Measurements from ENCODE around the gene CYP20A1.
A peak's percentile ranks its signal among the peaks of the same experiment; 100 is the strongest.
"Not testable (repeated sequence)": the region's sequence is repeated elsewhere in the genome, so short reads cannot be mapped to it uniquely, and the experiment has no call there.

The CYP20A1 gene

DNA sequence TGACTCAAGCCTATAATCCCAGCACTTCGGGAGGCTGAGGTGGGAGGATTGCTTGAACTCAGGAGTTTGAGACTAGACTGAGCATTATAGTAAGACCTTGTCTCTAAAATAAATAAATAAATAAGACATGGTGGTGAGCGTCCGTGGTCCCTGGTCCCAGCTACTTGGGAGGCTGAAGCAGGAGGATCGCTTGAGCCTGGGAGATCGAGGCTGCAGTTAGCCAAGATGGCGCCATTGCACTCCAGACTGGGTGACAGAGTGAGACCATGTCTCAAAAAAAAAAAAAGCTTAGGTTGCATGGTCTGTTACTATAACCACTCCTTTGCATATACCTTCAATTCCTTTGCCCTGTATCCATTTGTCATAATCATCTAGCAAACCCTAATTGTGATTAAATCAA lies 3.7 kb downstream of the CYP20A1 start:
- Mint-ChIP-seq H3K4me3 (no peak overlapping the region), H3K9me3 (no peaks in the 10 kb centered on the region), H3K36me3 (ENCODE audit: low read depth) (peaks cover 64% of the 10 kb centered on the region), H3K27me3 (no peaks in the 10 kb centered on the region), H3K4me1 (ENCODE audit: low read depth) (peaks cover 47% of the 10 kb centered on the region), H3K27ac (peak overlapping the region; percentile 83)
- DNase-seq: no peak

DNA sequence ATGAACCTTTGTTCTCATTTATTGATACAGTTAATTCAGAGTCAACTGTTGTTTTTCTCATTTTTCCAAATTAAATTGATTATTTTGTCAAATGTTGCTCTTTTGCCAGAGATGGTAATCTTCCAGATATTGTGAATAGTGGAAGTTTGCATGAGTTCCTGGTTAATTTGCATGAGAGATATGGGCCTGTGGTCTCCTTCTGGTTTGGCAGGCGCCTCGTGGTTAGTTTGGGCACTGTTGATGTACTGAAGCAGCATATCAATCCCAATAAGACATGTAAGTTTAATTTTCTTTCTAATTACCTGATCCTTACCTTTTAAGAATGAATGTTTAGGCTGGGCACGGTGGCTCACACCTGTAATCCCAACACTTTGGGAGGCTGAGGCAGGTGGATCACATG lies 7.8 kb downstream of the CYP20A1 start:
- Mint-ChIP-seq H3K4me1 (ENCODE audit: low read depth) (peaks cover 24% of the 10 kb centered on the region), H3K27me3 (no peaks in the 10 kb centered on the region), H3K36me3 (ENCODE audit: low read depth) (peaks cover 75% of the 10 kb centered on the region), H3K27ac (no peak overlapping the region), H3K9me3 (no peaks in the 10 kb centered on the region), H3K4me3 (no peak overlapping the region)
- DNase-seq: no peak

DNA sequence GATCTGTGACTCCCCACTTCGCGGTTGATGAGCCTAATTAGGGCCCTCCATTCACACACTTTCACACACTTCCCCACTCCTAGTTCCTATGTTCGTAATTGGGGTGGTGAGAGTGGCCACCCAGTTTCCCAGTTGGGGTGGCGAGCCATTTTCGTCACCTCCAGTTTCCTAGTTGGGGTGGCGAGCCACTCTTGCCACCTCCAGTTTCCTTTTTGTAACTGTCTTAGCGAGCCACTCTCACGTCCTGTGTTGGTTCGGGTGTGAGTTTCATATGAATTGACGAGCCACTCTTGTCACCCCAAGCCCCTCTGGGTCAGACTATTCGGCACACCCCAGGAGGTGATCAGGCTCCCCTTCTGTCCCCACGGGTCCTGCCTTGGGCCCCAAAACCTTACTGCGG lies 14.0 kb downstream of the CYP20A1 start:
- no peak overlapping the region for H3K27ac Mint-ChIP-seq
- DNase-seq: no peak
- H3K27me3 Mint-ChIP-seq: no peaks in the 10 kb centered on the region
- peaks cover 81% of the 10 kb centered on the region for H3K36me3 Mint-ChIP-seq (ENCODE audit: low read depth)
- H3K9me3 Mint-ChIP-seq: no peaks in the 10 kb centered on the region
- no peak overlapping the region for H3K4me3 Mint-ChIP-seq
- H3K4me1 Mint-ChIP-seq (ENCODE audit: low read depth): peaks cover 9% of the 10 kb centered on the region

DNA sequence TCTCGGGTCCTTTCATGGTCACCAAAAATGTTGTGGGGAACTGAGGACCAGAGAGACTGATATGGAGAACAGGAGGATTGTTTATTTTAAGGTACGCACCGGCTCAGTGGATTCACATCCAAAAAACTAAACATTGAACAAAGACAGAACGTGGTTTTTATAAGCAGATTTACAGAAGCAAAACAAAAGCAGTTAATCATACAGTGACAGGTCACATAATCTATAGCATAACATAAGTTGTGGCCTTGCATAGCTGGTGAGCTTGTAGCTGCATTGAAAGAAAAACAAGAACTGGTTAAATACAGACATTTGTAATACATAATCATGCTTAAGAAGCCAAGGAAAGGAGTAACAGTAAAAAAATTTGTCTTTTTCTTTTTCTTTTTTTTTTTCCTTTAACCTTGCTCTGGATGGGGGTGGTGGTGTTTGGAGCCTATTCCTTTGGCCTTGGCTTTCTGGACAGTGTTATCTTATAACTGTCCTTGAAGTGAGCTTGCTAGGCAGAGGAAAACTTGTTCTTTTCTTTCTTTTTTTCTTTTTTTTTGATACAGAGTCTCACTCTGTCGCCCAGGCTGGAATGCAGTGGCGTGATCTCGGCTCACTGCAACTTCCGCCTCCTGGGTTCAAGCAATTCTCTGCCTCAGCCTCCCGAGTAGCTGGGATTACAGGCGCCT lies 14.7 kb downstream of the CYP20A1 start:
- H3K4me1 Mint-ChIP-seq (ENCODE audit: low read depth): peaks cover 11% of the 10 kb centered on the region
- peak overlapping the region; percentile 8 for H3K27ac Mint-ChIP-seq
- peaks cover 84% of the 10 kb centered on the region for H3K36me3 Mint-ChIP-seq (ENCODE audit: low read depth)
- H3K27me3 Mint-ChIP-seq, H3K4me3 Mint-ChIP-seq, DNase-seq, H3K9me3 Mint-ChIP-seq: not testable (repeated sequence)

DNA sequence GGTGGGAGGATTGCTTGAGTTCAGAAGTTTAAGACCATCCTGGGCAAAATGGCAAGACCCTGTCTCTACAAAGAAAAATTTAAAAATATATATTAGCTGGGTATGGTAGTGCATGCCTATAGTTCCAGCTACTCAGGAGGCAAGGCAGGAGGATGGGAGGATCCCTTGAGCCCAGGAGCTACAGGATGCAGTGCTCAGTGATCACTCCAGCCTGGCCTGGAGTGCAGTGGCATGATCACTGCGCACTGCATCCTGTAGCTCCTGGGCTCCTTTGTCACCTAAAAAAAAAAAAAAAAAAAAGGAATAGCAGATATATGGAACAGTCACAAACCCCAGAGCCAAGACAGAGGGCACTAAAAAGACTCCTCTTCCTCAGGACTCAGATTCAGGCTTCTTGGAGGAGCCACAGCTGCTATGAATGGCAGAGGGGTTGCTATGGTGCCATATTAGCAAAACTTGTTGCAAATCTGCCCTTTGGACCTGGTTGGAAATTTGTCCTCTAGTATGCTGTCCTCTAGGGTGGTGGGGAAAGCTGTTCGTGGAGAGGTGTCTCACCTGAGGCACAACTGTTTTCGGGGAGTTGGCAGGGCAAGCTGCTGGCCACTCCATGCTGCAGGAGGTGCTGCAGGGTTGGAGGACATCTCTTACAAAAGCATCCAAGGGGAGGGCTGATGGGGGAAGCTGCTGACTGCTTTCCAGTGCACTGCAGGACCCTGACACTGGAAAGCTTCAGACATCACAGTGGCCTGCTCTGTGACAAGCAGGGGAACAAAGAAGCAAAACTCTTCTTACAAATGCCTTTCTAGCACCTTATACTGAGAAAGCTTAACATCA lies 22.7 kb downstream of the CYP20A1 start:
- no peak overlapping the region for H3K27ac Mint-ChIP-seq
- H3K4me3 Mint-ChIP-seq: no peak overlapping the region
- peaks cover 70% of the 10 kb centered on the region for H3K36me3 Mint-ChIP-seq (ENCODE audit: low read depth)
- H3K27me3 Mint-ChIP-seq: no peaks in the 10 kb centered on the region
- H3K9me3 Mint-ChIP-seq: no peaks in the 10 kb centered on the region
- peaks cover 8% of the 10 kb centered on the region for H3K4me1 Mint-ChIP-seq (ENCODE audit: low read depth)
- no peak for DNase-seq

DNA sequence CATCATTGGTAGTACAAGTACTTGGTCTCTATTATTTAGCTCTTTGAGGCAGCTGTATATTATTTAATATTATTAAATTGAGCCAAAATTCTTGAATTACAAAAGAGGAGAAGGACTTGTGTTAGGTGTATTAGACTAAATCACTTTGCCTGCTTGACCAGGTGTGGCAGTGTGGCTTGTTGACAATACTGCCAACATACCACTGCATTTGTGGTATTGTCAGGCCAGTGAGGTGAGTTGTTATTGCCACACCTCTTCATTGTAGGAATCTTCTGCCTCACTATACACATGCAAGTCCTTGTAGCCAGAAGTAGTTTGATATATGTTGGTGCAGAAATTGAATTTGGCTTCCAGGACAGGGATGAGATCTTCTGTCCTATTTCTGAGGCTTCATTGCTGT lies 40.5 kb downstream of the CYP20A1 start:
- no peaks in the 10 kb centered on the region for H3K4me1 Mint-ChIP-seq (ENCODE audit: low read depth)
- H3K4me3 Mint-ChIP-seq: no peak overlapping the region
- no peak for DNase-seq
- H3K9me3 Mint-ChIP-seq: no peaks in the 10 kb centered on the region
- peaks cover 78% of the 10 kb centered on the region for H3K36me3 Mint-ChIP-seq (ENCODE audit: low read depth)
- H3K27ac Mint-ChIP-seq: no peak overlapping the region
- no peaks in the 10 kb centered on the region for H3K27me3 Mint-ChIP-seq

DNA sequence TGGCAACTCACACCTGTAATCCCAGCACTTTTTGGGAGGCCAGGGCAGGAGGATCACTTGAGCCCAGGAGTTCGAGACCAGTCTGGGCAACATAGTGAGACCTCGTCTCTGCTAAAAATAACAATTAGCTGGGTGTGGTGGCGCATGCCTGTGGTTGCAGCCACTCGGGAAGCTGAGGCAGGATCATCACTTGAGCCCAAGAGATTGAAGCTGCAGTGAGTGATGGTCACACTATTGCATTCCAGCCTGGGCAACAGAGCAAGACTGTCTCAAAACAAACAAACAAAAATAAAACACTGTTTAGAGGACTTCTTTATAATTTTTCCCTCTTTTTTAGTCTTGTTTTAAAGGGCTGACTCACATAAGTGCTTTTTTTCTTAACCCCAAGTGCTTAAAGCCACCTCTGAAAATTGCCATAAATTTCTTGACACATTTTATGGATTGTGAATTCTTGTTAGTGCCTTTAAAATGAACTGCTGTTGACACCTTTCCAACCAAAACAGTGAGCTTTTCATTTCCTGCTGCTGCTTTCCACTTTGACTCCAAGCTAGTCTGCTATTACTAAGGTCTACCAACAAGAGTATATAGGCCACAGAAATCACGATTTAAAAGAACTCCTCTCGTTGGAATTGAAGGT lies 41.7 kb downstream of the CYP20A1 start:
- no peaks in the 10 kb centered on the region for H3K27me3 Mint-ChIP-seq
- no peak for DNase-seq
- no peaks in the 10 kb centered on the region for H3K9me3 Mint-ChIP-seq
- H3K4me3 Mint-ChIP-seq: no peak overlapping the region
- no peaks in the 10 kb centered on the region for H3K4me1 Mint-ChIP-seq (ENCODE audit: low read depth)
- H3K36me3 Mint-ChIP-seq (ENCODE audit: low read depth): peaks cover 84% of the 10 kb centered on the region
- no peak overlapping the region for H3K27ac Mint-ChIP-seq

DNA sequence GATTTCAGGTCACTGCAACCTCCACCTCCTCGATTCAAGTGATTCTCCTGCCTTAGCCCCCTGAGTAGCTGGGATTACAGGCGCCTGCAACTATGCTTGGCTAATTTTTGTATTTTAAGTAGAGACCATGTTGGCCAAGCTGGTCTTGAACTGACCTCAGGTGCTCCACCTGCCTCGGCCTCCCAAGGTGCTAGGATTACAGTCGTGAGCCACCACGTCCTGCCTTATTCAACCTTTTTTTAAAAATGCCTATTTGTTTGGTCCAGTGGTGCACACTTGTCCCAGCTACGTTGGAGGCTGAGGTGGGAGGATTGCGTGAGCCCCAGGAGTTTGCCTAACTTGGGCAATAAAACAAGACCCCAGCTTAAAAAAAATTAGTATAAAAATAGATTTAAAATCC lies 43.3 kb downstream of the CYP20A1 start:
- DNase-seq: no peak
- H3K9me3 Mint-ChIP-seq: no peaks in the 10 kb centered on the region
- H3K27ac Mint-ChIP-seq: no peak overlapping the region
- H3K4me3 Mint-ChIP-seq: no peak overlapping the region
- peaks cover 83% of the 10 kb centered on the region for H3K36me3 Mint-ChIP-seq (ENCODE audit: low read depth)
- H3K27me3 Mint-ChIP-seq: no peaks in the 10 kb centered on the region
- no peaks in the 10 kb centered on the region for H3K4me1 Mint-ChIP-seq (ENCODE audit: low read depth)

DNA sequence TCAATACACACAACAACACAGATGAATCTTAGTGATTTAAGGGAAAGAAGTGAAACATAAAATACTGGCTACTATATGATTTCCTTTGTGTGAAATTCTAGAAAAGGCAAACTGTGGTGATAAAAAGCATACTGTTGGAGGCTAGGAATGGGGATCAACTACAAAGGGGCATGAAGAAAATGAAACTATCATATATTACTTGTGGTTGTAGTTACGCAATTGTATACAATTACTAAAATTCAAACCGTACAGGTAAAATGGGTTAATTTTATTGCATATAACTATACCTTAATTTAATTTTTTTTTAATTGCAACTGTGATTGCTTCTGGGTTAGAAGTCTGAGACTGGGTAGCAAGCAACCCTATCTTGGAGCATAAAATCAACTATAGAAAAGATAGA lies 47.7 kb downstream of the CYP20A1 start:
- H3K9me3 Mint-ChIP-seq: no peaks in the 10 kb centered on the region
- H3K4me3 Mint-ChIP-seq: no peak overlapping the region
- no peaks in the 10 kb centered on the region for H3K27me3 Mint-ChIP-seq
- H3K36me3 Mint-ChIP-seq (ENCODE audit: low read depth): peaks cover 65% of the 10 kb centered on the region
- no peak for DNase-seq
- H3K27ac Mint-ChIP-seq: no peak overlapping the region
- no peaks in the 10 kb centered on the region for H3K4me1 Mint-ChIP-seq (ENCODE audit: low read depth)

DNA sequence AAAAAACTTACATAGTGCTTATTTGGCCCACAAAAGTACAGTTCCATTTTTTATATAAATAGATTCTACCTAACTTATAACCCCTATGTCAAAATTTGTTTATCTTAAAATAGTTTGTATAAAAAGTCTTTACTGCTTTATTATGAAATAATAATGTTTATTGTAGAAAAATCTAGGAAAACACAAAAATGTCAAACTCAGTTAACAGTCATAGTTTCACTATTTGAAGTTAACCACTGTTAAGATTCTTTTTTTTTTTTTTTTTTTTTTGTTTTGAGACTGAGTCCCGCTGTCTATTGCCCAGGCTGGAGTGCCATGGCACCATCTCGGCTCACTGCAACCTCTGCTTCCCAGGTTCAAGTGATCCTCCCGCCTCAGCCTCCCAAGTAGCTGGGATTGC lies 62.8 kb downstream of the CYP20A1 start:
- no peaks in the 10 kb centered on the region for H3K27me3 Mint-ChIP-seq
- no peaks in the 10 kb centered on the region for H3K4me1 Mint-ChIP-seq (ENCODE audit: low read depth)
- H3K27ac Mint-ChIP-seq: no peak overlapping the region
- H3K9me3 Mint-ChIP-seq: no peaks in the 10 kb centered on the region
- no peak for DNase-seq
- H3K36me3 Mint-ChIP-seq (ENCODE audit: low read depth): peaks cover 35% of the 10 kb centered on the region
- H3K4me3 Mint-ChIP-seq: no peak overlapping the region

DNA sequence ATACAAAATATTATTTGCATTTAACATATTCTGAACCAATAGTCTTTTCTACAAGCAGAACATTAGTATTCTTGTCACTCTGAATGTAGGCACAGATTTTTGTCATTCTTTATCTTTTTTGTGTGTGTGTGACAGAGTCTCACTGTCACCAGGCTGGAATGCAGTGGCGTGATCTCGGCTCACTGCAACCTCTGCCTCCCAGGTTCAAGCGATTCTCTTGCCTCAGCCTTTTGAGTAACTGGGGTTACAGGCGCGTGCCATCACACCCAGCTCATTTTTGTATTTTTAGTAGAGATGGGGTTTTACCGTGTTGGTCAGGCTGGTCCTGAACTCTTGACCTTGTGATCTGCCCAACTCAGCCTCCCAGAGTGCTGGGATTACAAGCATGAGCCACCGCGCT lies 63.8 kb downstream of the CYP20A1 start:
- H3K27me3 Mint-ChIP-seq; H3K4me3 Mint-ChIP-seq; H3K4me1 Mint-ChIP-seq (ENCODE audit: low read depth); DNase-seq; H3K27ac Mint-ChIP-seq; H3K9me3 Mint-ChIP-seq: not testable (repeated sequence)
- peaks cover 36% of the 10 kb centered on the region for H3K36me3 Mint-ChIP-seq (ENCODE audit: low read depth)

DNA sequence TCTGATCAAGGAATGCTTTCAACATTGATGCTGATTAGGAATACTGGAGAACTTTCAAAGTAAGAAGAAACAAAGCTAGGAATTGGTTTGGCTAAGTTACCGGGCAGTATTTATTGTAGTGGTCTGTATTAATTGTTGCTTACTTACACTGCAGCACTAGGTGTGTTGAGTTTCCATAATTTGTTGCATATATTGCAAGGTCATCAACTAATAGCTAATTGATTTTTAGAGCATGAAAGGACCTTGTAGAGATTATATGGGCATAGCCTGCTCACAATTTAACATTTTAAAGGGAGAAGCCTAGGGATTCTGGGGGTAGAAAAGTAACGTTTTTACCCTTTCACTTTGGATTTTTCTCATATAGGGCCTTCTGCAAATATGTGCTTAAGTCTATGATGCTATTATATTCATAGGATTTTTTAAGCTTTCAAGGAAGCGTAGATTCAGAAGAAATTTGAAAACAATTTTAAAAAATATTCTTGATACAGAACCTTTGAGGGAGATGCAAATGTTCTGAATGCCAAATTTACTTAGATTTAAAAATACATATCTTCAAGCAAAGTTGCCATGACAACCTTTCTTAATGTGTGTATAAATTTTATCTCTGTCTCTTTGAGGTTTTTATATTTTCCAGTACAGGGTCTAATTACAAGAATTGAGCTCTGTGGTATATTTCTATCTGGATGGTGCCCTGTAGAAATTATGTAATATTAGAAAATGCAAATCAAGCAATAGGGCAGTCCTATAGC lies 72.0 kb downstream of the CYP20A1 start:
- DNase-seq: no peak
- Mint-ChIP-seq H3K4me3 (no peak overlapping the region), H3K36me3 (ENCODE audit: low read depth) (peaks cover 32% of the 10 kb centered on the region), H3K9me3 (no peaks in the 10 kb centered on the region), H3K27me3 (no peaks in the 10 kb centered on the region), H3K27ac (no peak overlapping the region), H3K4me1 (ENCODE audit: low read depth) (no peaks in the 10 kb centered on the region)

DNA sequence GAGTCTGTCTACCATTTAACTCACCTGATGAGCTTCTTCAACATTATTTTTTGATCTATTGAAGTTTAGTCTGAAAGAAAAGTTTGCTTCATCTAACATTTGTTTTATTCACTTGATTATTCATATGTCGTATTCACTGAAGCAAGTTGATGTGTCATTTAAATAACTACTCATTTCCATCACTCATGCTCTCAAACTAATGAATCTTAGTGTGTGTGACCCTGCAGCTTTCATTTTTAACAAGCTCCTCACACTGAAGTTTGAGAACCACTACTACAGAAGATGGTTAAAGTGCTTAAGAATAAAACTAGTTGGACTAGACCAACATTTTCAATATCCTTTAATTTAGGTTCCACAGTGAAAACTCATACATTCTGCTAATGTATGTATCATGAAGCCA lies 87.5 kb downstream of the CYP20A1 start:
- H3K9me3 Mint-ChIP-seq: no peaks in the 10 kb centered on the region
- peaks cover 6% of the 10 kb centered on the region for H3K36me3 Mint-ChIP-seq (ENCODE audit: low read depth)
- DNase-seq: no peak
- H3K27ac Mint-ChIP-seq: peak overlapping the region; percentile 33
- H3K4me1 Mint-ChIP-seq (ENCODE audit: low read depth): peaks cover 34% of the 10 kb centered on the region
- peak overlapping the region; percentile 12 for H3K4me3 Mint-ChIP-seq
- no peaks in the 10 kb centered on the region for H3K27me3 Mint-ChIP-seq

DNA sequence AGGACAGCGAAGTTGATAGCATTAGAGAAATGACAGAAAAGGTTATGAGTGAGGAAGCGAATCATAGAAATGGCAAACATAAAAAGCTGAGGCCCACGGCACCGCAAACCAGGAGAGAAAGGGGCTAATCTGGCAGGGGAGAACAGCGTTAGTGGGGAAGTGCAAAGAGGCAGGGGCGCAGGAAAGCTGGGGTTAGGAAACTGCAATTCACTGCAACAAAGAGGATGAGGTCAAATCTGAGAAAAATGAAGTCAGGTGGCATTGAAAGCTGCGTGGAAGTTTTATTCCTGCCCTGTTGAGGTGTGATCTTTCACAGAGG lies 88.7 kb downstream of the CYP20A1 start:
- Mint-ChIP-seq H3K36me3 (ENCODE audit: low read depth) (peaks cover 6% of the 10 kb centered on the region), H3K27me3 (no peaks in the 10 kb centered on the region), H3K27ac (peak overlapping the region; percentile 86), H3K4me3 (peak overlapping the region; percentile 79), H3K4me1 (ENCODE audit: low read depth) (peaks cover 34% of the 10 kb centered on the region), H3K9me3 (no peaks in the 10 kb centered on the region)
- no peak for DNase-seq
